Trophoblast cell (in vitro differentiated cells and primary cell): ENCODE results near the gene ANAPC5.

Source experiments
- DNase-seq, 2 donors: peaks; one replicate each; pipeline ENCODE4 v3.0.0-alpha.2; 2016
- H2AFZ ChIP-seq: 2 replicates; pipeline ENCODE4 v1.6.1; 2013; ENCODE audit warnings: low read length, moderate library complexity, mild to moderate bottlenecking; ENCODE audit not compliant: insufficient read depth, poor library complexity
- H2AK5ac ChIP-seq: 2 replicates; pipeline ENCODE4 v1.6.1; 2013; ENCODE audit warnings: mild to moderate bottlenecking, low read length
- H2BK120ac ChIP-seq: 2 replicates; pipeline ENCODE4 v1.6.1; 2013; ENCODE audit warnings: low read length, mild to moderate bottlenecking, moderate library complexity; ENCODE audit not compliant: insufficient read depth, poor library complexity
- H2BK12ac ChIP-seq: 2 replicates; pipeline ENCODE4 v1.6.1; 2013; ENCODE audit warnings: mild to moderate bottlenecking, low read length, moderate library complexity
- H2BK5ac ChIP-seq: 2 replicates; pipeline ENCODE4 v1.6.1; 2013; ENCODE audit warnings: low read length, low read depth, moderate library complexity, mild to moderate bottlenecking; ENCODE audit not compliant: poor library complexity
- H3K14ac ChIP-seq: 2 replicates; pipeline ENCODE4 v1.6.1; 2013; ENCODE audit warnings: mild to moderate bottlenecking, low read length
- H3K18ac ChIP-seq: 2 replicates; pipeline ENCODE4 v1.6.1; 2013; ENCODE audit warnings: mild to moderate bottlenecking, low read length
- H3K23ac ChIP-seq: 2 replicates; pipeline ENCODE4 v1.6.1; 2013; ENCODE audit warnings: low read length
- H3K27ac ChIP-seq: 2 replicates; pipeline ENCODE4 v1.5.1; 2013; ENCODE audit warnings: low read depth, mild to moderate bottlenecking, inconsistent platforms, low read length, moderate library complexity
- H3K27me3 ChIP-seq: 2 replicates; pipeline ENCODE4 v1.6.1; 2013; ENCODE audit warnings: inconsistent platforms, mild to moderate bottlenecking, low read length, moderate library complexity; ENCODE audit not compliant: insufficient read depth
- H3K36me3 ChIP-seq, 2 experiments: 1 replicate in 1 of 2; 2 replicates in 1 of 2; pipeline ENCODE4 v1.6.1; 2013; ENCODE audit warnings: low read length in 2 of 2, mild to moderate bottlenecking in 2 of 2, moderate library complexity in 1 of 2; ENCODE audit not compliant: insufficient read depth in 2 of 2, control insufficient read depth in 1 of 2
- H3K4ac ChIP-seq: 2 replicates; pipeline ENCODE4 v1.6.1; 2013; ENCODE audit warnings: low read depth, mild to moderate bottlenecking, low read length, moderate library complexity
- H3K4me1 ChIP-seq, 2 experiments: 1 replicate in 1 of 2; 2 replicates in 1 of 2; pipeline ENCODE4 v1.6.1; 2013; ENCODE audit warnings: low read length in 2 of 2, mild to moderate bottlenecking in 2 of 2, moderate library complexity in 1 of 2; ENCODE audit not compliant: insufficient read depth in 2 of 2, control insufficient read depth in 1 of 2
- H3K4me2 ChIP-seq: 2 replicates; pipeline ENCODE4 v1.6.1; 2013; ENCODE audit warnings: inconsistent platforms, mild to moderate bottlenecking, low read length, moderate library complexity
- H3K4me3 ChIP-seq: 2 replicates; pipeline ENCODE4 v1.5.1; 2013; ENCODE audit warnings: mild to moderate bottlenecking, low read depth, low read length, inconsistent platforms
- H3K79me1 ChIP-seq: one replicate; pipeline ENCODE4 v1.6.1; 2013; ENCODE audit warnings: low read length
- H3K79me2 ChIP-seq: 2 replicates; pipeline ENCODE4 v1.6.1; 2013; ENCODE audit warnings: low read length, mild to moderate bottlenecking; ENCODE audit not compliant: control insufficient read depth, insufficient read depth, poor library complexity
- H3K9ac ChIP-seq: 2 replicates; pipeline ENCODE4 v1.6.1; 2013; ENCODE audit warnings: mild to moderate bottlenecking, low read length
- H3K9me3 ChIP-seq: 2 replicates; pipeline ENCODE4 v1.6.1; 2013; ENCODE audit warnings: low read depth, mild to moderate bottlenecking, control low read depth, inconsistent platforms, low read length; ENCODE audit not compliant: insufficient read depth
- H4K12ac ChIP-seq: 2 replicates; pipeline ENCODE4 v1.6.1; 2013; ENCODE audit warnings: low read depth, mild to moderate bottlenecking, low read length, moderate library complexity
- H4K8ac ChIP-seq: 2 replicates; pipeline ENCODE4 v1.6.1; 2013; ENCODE audit warnings: low read depth, mild to moderate bottlenecking, low read length, moderate library complexity
- H4K91ac ChIP-seq: one replicate; pipeline ENCODE4 v1.6.1; 2013; ENCODE audit warnings: low read depth, mild to moderate bottlenecking, low read length, moderate library complexity
- WGBS: extraction: QIAGEN DNeasy Blood & Tissue Kit; methylation state at CpG from one replicate; pipeline ENCODE4 v1.1.7; 2013; ENCODE audit warnings: missing lambda C conversion rate; ENCODE audit not compliant: insufficient read length, insufficient coverage; ENCODE audit errors: extremely low coverage; 5-methylcytosine and 5-hydroxymethylcytosine counted together

The ANAPC5 gene

DNA sequence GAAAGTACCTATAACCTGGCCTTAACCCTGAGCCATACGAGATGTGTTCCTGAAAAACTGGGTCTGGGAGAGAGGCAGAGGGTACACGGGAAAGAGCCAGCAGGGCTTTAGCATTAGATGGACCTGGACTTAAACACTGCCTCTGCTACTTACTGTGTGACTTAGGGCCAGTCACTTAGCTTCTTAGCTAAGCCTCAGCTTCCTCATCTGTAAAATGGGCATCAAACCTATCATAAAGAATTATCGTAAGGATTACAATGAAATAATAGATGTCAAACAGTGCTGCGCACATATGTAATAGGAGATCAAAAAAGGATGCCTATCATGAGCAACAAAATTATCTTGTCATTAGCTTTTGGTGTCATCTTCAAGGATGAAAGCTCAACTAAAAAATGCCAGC, 23.6 kb downstream of the ANAPC5 start:
- Histone ChIP-seq H3K4me1 (no peaks in the 10 kb centered on the region), H3K9me3 (no peaks in the 10 kb centered on the region), H3K27ac (no peak overlapping the region), H4K91ac (no peak overlapping the region), H3K14ac (no peak overlapping the region), H3K79me2 (no peaks in the 10 kb centered on the region), H2BK12ac (no peak overlapping the region), H2BK5ac (no peak overlapping the region), H3K23ac (no peak overlapping the region), H3K4me3 (no peak overlapping the region), H2AFZ (no peak overlapping the region), H4K8ac (no peak overlapping the region), H3K18ac (no peak overlapping the region), H3K36me3 (peaks cover 21 to 51% of the 10 kb centered on the region in 2 experiments), H3K9ac (no peak overlapping the region), H4K12ac (no peak overlapping the region), H2AK5ac (no peak overlapping the region), H3K79me1 (no peaks in the 10 kb centered on the region), H3K27me3 (no peaks in the 10 kb centered on the region), H3K4me2 (no peak overlapping the region), H2BK120ac (no peak overlapping the region), H3K4ac (no peak overlapping the region)
- no CpG with 5 or more reads among the region's 4 CpGs for WGBS
- DNase-seq, result no peak

DNA sequence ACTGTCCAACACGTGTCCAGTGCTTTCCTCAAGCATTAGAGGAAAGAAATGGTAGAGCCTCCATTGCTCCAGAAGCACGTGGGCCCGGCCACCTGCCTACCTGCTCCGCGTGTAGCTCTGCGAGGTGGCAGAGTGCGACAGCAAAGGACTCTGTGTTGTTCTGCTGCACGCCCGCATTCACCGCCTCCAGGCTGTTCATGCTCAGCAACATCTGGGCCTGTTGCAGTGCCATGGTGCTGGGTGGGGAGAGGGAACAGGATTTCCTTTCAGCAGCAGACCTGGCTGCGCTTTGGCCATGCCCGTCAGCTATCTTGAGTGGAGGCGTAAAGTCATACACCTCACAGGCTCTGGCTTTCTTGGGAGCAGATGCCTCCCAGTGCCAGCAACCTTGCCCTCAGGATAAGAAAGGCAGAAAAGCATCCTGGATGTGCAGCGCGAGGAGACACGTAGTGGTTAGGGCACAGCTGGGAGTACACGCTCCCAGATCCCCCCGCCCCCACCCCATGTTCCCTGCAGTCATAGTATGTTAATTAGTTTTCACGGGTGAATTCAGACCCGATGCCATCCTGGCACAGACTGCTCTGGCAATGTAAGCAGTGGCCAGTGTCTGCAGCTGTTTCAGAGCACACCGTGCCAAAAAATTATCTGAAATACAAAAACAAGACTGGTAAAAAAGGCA, 25.1 kb downstream of the ANAPC5 start:
- Histone ChIP-seq H2BK5ac (no peak overlapping the region), H3K79me1 (no peaks in the 10 kb centered on the region), H3K36me3 (peaks cover 19 to 52% of the 10 kb centered on the region in 2 experiments), H3K27ac (no peak overlapping the region), H2AFZ (no peak overlapping the region), H3K4me1 (no peaks in the 10 kb centered on the region), H3K4ac (no peak overlapping the region), H4K12ac (no peak overlapping the region), H3K23ac (no peak overlapping the region), H3K9me3 (no peaks in the 10 kb centered on the region), H3K9ac (no peak overlapping the region), H2BK12ac (no peak overlapping the region), H2BK120ac (no peak overlapping the region), H3K27me3 (no peaks in the 10 kb centered on the region), H2AK5ac (no peak overlapping the region), H3K14ac (no peak overlapping the region), H4K8ac (no peak overlapping the region), H4K91ac (no peak overlapping the region), H3K18ac (no peak overlapping the region), H3K79me2 (no peaks in the 10 kb centered on the region), H3K4me3 (no peak overlapping the region), H3K4me2 (no peak overlapping the region)
- no CpG with 5 or more reads among the region's 21 CpGs for WGBS
- DNase-seq, result no peak

DNA sequence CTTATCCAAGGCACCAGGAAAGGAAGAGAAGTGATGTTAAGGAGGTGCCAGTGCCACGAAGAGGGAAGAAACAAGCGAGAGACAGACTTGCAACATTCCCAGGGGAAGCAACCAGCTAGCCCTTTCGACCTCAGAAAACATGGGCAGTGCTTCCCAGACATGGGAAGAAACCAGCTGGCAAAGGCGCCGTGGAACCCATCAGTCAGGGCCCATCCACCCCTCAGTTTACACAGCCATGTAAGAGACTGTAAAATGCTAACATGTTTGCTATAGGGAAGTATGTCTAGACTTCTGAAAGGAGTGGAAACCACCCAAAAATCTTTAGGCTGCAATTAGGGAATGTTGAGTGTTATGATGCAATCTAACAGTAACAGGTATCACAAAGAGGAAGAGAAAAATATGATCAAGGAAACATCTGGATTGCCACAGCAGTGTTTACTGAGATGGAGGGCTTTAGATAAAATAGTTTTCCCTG, 26.3 kb downstream of the ANAPC5 start:
- no peak overlapping the region for H2AFZ ChIP-seq
- no peak overlapping the region for H4K12ac ChIP-seq
- no peak overlapping the region for H2BK120ac ChIP-seq
- no peak overlapping the region for H3K4ac ChIP-seq
- DNase-seq, result no peak
- H4K8ac ChIP-seq, result no peak overlapping the region
- no peak overlapping the region for H3K27ac ChIP-seq
- no peak overlapping the region for H2AK5ac ChIP-seq
- no peak overlapping the region for H3K4me2 ChIP-seq
- no peak overlapping the region for H3K18ac ChIP-seq
- H3K79me2 ChIP-seq, result no peaks in the 10 kb centered on the region
- no peak overlapping the region for H3K4me3 ChIP-seq
- H2BK12ac ChIP-seq, result no peak overlapping the region
- no peak overlapping the region for H3K23ac ChIP-seq
- no peak overlapping the region for H2BK5ac ChIP-seq
- no peaks in the 10 kb centered on the region for H3K9me3 ChIP-seq
- H3K14ac ChIP-seq, result no peak overlapping the region
- WGBS, result no CpG with 5 or more reads among the region's 5 CpGs
- H4K91ac ChIP-seq, result no peak overlapping the region
- no peaks in the 10 kb centered on the region for H3K27me3 ChIP-seq
- H3K4me1 ChIP-seq, result no peaks in the 10 kb centered on the region
- no peak overlapping the region for H3K9ac ChIP-seq
- H3K36me3 ChIP-seq, result peaks cover 22 to 43% of the 10 kb centered on the region in 2 experiments
- no peaks in the 10 kb centered on the region for H3K79me1 ChIP-seq

DNA sequence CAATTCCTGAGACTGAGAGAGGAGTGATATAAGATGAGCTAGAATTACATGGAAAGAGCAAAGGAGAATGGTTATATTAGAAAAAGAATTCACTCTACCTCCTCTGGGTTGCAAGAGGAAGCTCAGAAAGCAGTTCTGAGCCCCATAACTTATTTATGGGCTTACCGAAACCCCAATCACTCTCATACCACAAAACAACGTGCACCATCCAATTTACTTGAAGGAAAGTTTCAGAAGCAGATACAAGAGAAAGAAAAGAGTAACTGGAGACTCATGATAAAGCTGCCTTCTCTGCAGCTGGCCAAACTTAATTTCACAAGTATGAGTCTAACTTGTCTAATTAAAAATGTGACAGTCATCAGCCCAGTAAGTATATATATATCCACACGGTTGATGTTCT, 28.3 kb downstream of the ANAPC5 start:
- no peaks in the 10 kb centered on the region for H3K9me3 ChIP-seq
- H3K4me1 ChIP-seq, result no peaks in the 10 kb centered on the region
- H4K8ac ChIP-seq, result no peak overlapping the region
- H3K4ac ChIP-seq, result no peak overlapping the region
- H3K23ac ChIP-seq, result no peak overlapping the region
- H2BK120ac ChIP-seq, result no peak overlapping the region
- DNase-seq, result no peak
- H2AFZ ChIP-seq, result no peak overlapping the region
- H3K14ac ChIP-seq, result no peak overlapping the region
- no peaks in the 10 kb centered on the region for H3K79me1 ChIP-seq
- H3K27me3 ChIP-seq, result no peaks in the 10 kb centered on the region
- H2BK5ac ChIP-seq, result no peak overlapping the region
- H3K9ac ChIP-seq, result no peak overlapping the region
- no peak overlapping the region for H3K4me2 ChIP-seq
- no peak overlapping the region for H4K91ac ChIP-seq
- no peak overlapping the region for H2BK12ac ChIP-seq
- H3K79me2 ChIP-seq, result no peaks in the 10 kb centered on the region
- H3K36me3 ChIP-seq, result peaks cover 28 to 32% of the 10 kb centered on the region in 2 experiments
- H4K12ac ChIP-seq, result no peak overlapping the region
- H3K27ac ChIP-seq, result no peak overlapping the region
- no peak overlapping the region for H3K18ac ChIP-seq
- no peak overlapping the region for H2AK5ac ChIP-seq
- no peak overlapping the region for H3K4me3 ChIP-seq
- WGBS, result no CpG with 5 or more reads among the region's 3 CpGs
